GM19455 (cell line): Measurements from ENCODE around the gene ZSCAN22.
"Not testable (repeated sequence)": the region's sequence is repeated elsewhere in the genome, so short reads cannot be mapped to it uniquely, and the experiment has no call there.

Source experiments
- ATAC-seq: cut with Tn5 transposase; IDR thresholded peaks from one replicate; pipeline ENCODE4 v1.9.1; 2021; ENCODE audit not compliant: unreplicated experiment

ZSCAN22 gene

GRCh38 chr19:58326914-58327726, at the start of gene ZSCAN22:
TSS of gene ZSCAN22 (plus strand) at chr19:58326994. CDS start at chr19:58334803, 7,809 bp downstream.
- peak; percentile 89 for ATAC-seq

DNA sequence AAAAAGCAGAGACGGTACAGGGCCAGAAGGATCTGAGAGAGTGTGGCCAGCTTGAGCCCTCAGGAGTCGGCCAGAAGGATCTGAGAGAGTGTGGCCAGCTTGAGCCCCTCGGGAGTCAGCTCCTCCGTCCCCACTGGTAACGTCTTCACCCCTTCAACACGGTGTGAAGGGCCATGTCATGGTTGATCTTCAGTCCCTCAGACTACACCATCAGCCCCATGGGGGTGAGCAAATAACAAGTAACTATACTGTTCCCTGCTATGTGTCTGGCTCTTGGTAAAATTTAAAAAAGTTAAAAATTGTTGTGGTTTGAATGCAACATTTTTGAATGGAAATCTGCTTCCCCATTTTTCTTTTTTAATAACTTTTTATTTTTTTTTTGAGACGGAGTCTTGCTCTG, 49.6 kb upstream of the ZSCAN22 start:
- no peak for ATAC-seq

- ATAC-seq, result no peak
Measured at GRCh38 chr19:58277748-58278540, 48.9 kb upstream of the ZSCAN22 start.

GRCh38 chr19:58278541-58279041, 48.2 kb upstream of the ZSCAN22 start, which contains the start of gene ZNF8:
TSS of gene ZNF8 (plus strand) at chr19:58278955. CDS start at chr19:58279082, 127 bp downstream.
- ATAC-seq, result peak; percentile 93

DNA sequence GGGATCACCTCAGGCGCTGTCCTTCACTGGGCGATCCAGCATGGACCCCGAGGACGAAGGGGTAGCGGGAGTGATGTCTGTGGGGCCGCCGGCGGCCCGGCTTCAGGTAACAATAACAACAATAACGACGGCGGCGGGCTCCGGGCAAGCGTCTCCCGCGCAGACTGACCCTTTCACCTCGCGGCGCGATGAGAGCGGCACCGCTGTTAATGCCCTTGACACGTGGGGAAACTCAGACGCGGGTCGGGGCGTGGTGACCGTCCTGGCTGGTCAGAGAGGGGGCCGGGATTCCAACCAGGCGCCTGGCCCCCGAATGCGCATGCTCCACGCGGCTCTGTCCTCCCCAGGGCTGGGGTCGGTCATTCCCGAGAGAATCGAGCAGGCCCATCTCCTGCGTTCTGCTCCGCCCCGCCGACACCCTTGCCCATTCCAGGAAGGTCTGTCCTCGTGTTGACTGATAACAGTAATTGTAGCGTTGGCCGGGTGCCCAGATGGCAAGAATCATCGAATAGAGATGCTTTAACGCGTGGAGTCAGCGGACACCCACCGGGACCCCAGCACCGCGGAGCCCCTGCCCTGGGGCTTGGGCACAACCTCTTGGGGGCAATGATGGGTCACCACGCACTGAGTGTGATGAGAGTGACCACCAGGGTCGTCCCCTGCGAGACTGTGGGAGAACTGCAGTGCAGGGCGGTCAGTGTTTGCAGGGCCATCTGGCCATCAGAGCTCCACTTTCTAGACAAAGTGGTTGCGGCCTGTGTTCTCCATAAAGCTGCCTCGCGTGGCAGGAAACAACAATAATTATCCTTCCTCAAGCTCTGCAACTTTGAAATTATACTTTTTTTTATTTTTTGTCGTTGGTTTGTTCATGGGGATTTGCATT, 47.5 kb upstream of the ZSCAN22 start:
- peak; percentile 28 for ATAC-seq

DNA sequence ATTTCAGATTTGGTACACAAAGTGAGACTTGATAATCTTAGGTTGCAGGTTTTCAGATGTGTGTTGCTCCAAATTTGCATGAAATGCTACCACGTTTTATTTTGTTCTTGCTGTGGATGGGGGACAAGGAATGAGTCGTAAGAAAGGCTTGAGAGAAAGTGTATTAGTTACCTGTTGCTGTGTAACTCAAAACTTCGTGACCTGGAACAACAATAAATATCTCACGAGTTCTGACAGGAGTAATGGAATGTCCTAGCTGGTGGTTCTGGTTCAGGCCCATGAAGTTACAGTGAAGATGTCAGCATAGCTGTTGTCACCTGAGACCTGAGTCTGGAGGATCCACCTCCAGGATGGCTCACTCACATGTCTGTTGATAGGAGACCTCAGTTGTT, 46.9 kb upstream of the ZSCAN22 start:
- ATAC-seq, result no peak

GRCh38 chr19:58284199-58284598, 42.6 kb upstream of the ZSCAN22 start:
- no peak for ATAC-seq

GRCh38 chr19:58291943-58292342, 34.9 kb upstream of the ZSCAN22 start:
- no peak for ATAC-seq

GRCh38 chr19:58294743-58295374, 31.9 kb upstream of the ZSCAN22 start:
- no peak for ATAC-seq

GRCh38 chr19:58296104-58296503, 30.7 kb upstream of the ZSCAN22 start:
- ATAC-seq, result no peak

DNA sequence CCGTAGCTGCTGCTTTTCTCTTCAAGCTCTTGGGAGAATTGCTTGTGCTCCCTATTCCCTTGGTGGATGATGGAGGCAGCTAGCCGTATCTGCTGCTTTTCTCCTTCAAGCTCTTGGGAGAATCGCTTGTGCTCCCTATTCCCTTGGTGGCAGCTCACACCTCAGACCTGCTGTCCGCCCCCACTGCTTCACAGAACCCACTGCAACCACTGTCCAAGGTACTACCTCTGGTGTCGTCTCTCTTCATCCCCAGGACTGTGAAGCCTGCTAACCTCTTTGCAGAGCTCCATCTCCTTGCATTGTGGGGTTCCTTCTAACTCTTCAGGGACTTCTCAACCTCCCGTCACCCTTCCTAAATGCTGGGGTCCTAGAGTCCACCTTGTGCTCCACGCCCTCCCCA, 26.2 kb upstream of the ZSCAN22 start:
- no peak for ATAC-seq

DNA sequence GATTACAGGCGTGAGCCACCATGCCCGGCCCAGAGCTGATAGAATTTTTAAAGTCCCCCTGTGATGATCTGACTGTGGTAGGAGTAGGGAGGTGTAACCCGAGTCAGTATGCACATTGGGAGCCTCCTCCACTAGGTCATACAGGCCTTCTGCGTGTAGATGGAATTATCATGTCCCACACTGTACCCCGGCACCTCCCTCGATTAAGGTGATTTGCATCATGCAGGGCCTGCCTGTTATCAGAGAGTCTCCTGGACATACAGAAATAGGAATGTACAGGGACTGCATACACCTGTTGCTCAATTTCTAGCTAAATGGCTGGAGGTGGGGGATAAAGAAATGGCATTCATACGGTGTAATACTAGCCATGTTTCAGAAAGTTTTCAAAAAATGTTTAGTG, 22.5 kb upstream of the ZSCAN22 start:
- no peak for ATAC-seq

GRCh38 chr19:58304748-58305064, 22.1 kb upstream of the ZSCAN22 start:
- ATAC-seq, result peak; percentile 5

DNA sequence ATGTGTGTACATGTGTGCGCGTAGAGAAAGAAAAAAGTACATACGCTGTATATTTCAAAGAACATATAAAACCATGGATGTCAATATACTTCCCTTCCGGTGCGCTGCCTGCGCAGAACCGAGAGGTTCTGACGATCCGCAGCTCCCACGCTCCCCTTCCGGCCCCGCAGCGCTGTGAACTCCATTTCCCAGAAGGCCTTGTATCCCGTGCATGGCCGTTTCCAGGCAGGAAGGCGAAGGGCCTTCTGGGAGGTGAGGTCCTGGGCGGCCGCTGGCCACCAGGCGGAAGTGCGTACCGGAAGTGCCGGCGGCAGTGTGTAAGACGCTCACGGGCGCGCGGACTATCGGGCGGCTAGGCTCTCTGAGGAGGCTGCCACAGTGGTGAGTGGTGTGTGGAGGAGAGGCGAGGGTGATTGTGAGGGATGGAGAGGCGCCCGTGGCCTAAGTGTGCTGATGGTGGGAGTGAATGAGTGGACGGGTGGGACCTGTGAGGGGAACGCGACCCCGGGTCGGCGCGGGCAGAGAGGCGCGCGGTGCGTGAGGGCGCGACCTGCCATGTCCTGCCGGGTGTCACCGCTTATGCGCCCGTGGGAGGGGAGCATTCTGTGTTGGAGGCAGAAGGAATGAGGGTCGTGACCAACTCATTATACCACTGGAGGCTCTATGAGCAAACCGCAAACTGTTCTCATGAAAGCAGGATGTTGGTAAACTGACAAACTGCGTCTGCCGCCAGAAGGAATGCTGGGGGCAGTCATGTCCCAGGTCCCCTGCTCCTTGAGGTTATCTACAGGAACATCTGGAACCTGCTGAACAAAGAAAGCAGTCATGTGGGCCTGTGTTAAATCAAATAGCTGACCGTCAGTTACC, 21.5 kb upstream of the ZSCAN22 start, which contains the start of gene ERVK3-1:
ERVK3-1 (plus strand) TSS at position 313 of the 867 bp plus-strand sequence. CDS start 6,792 bp downstream, outside the sequence.
- ATAC-seq, result peak; percentile 95

GRCh38 chr19:58305932-58306323, 20.9 kb upstream of the ZSCAN22 start:
- ATAC-seq, result no peak

GRCh38 chr19:58307736-58308135, 19.1 kb upstream of the ZSCAN22 start:
- no peak for ATAC-seq

DNA sequence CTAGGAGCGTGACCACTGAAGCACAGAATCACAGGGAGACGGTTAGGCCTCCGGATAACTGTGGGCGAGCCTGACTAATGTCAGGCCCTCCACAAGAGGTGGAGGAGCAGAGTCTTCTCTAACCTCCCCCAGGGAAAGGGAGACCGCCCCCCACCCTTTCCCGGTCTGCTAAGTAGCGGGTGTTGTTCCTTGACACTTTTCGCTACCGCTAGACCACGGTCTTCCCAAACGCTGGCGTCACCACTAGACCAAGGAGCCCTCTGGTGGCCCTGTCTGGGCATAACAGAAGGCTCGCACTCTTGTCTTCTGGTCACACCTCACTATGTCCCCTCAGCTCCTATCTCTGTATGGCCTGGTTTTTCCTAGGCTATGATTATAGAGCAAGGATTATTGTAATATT, 16.1 kb upstream of the ZSCAN22 start:
- ATAC-seq, result not testable (repeated sequence)

- ATAC-seq, result no peak
Measured at GRCh38 chr19:58311345-58311865, 15.4 kb upstream of the ZSCAN22 start.

DNA sequence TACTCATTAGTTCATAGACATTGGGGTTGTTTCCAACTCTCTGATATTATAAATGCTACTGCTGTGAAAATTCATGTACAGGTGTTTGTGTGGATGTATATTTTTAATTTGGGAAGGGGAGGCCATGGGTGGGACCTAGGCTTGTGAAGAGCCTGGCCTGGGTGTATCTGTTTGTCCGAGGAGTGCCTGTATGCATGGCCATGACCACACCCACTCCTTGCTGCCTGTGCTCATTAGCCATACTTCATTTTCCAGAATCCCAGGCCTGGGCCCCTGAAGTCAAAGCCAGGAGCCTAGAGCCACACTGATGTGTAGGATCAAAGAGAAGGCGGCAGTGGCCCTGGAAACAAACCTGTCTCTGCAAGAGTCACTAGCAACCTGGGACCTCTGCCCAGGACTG, 11.2 kb upstream of the ZSCAN22 start:
- no peak for ATAC-seq
